GM21360 (cell line): ENCODE data around the gene MTMR12.

Experiments
- ATAC-seq: cut with Tn5 transposase; IDR thresholded peaks from one replicate; pipeline ENCODE4 v1.9.1; 2021; ENCODE audit warnings: mild to moderate bottlenecking, moderate library complexity; ENCODE audit not compliant: unreplicated experiment

MTMR12 gene

DNA sequence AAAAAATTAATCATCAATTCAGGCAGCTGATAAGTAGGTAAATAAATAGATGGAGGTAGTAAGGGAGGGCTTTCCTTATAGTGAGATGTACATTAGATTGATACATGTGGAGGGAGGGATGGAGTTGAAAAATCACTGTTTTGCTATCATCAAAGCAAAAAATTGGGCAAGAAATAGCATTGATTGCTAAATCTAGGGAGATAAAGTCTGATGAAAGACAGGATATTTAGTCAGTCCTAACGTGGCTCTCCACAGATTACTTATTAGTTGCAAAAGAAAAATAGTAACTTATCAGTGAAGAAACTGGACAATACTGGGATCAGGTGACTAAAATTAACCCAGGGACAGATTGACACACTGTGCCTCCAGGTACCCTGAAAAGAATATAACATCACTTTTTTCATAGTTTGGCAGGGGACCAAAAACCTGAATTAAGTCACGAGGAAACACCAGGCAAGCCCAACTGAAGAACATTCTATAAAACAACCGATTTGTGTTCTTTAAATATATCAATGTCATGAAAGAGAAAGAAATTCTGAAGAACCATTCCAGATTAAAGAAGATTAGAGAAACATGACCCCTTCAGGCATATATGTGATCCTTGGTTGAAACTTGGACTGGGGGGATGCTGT, 111.5 kb downstream of the MTMR12 start:
- no peak for ATAC-seq

- no peak for ATAC-seq
Measured at GRCh38 chr5:32197032-32197431, 115.7 kb downstream of the MTMR12 start.

- no peak for ATAC-seq
Measured at GRCh38 chr5:32195265-32195664, 117.5 kb downstream of the MTMR12 start.

DNA sequence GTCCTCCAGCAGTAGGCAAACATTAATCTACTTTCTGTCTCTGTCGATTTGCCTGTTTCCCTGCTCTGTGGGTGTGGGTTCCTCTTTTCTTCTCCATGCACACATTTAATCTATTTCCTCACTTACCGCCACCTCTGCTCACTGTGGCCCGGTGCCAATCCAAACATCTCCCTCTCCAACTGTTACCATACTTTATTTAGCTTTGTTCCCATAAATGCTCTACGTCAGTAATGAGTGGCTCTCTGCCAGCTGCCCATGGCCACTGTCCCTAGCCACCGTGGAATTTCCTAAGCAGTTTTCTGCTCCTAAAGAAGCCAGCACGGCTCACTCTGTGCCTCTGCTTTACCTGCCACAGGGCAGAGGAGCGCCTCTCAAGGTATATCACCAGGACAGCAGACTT, 119.1 kb downstream of the MTMR12 start:
- ATAC-seq: no peak

GRCh38 chr5:32190095-32190494, 122.6 kb downstream of the MTMR12 start:
- ATAC-seq: no peak

GRCh38 chr5:32187675-32188074, 125.1 kb downstream of the MTMR12 start:
- no peak for ATAC-seq

GRCh38 chr5:32182463-32183063, 130.2 kb downstream of the MTMR12 start:
- ATAC-seq: peak; percentile 75
